Measurements from ENCODE around the gene TEAD4.

- no peak for TF ChIP-seq FOXA1 (IDR thresholded peaks at IDR 0.05)
- TF ChIP-seq TARDBP (IDR thresholded peaks at IDR 0.05) = no peak
- no peak for TF ChIP-seq SUZ12 (IDR thresholded peaks at IDR 0.05)
- no peak for TF ChIP-seq CTBP1 (IDR thresholded peaks at IDR 0.05; ENCODE audit: borderline replicate concordance)
- no peak for TF ChIP-seq BHLHE40 (IDR thresholded peaks at IDR 0.05; ENCODE audit: borderline replicate concordance)
- no peak for TF ChIP-seq SP1 (IDR thresholded peaks at IDR 0.05)
- no peak for TF ChIP-seq ZNF384 (IDR thresholded peaks at IDR 0.05)
- TF ChIP-seq PKNOX1 (IDR thresholded peaks at IDR 0.05) = no peak
These were observed 36.1 kb upstream of the TEAD4 start for GRCh38 chr12:2923057-2923456.
